Gastroesophageal sphincter (tissue), 4 donors: ENCODE measurements around the gene CUL9. TPM values are rescaled to one million over a fixed set of nuclear protein-coding genes. Genes with fewer than 3 reads are reported as not detected.

Source experiments
- ATAC-seq: fragments of 150-250 bp; one replicate; pipeline ENCODE4 v1.9.1; 2016; ENCODE audit warnings: mild to moderate bottlenecking, moderate library complexity
- H3K27ac ChIP-seq, 4 donors: fragments of 200-600 bp; sonication (generic) in 3 of 4; 1 replicate in 3 of 4; 2 replicates in 1 of 4; pipeline ENCODE4 v1.5.1; 2016 to 2019
- H3K27me3 ChIP-seq: fragments of 200-600 bp; sonication (generic); one replicate; pipeline ENCODE4 v1.5.1; 2019
- H3K36me3 ChIP-seq, 2 donors: fragments of 200-600 bp; sonication (generic); one replicate each; pipeline ENCODE4 v1.5.1; 2019; ENCODE audit warnings: control low read depth in 1 of 2
- H3K4me1 ChIP-seq, 3 donors: fragments of 200-600 bp; sonication (generic); 1 replicate in 2 of 3; 2 replicates in 1 of 3; pipeline ENCODE4 v1.5.1; 2016 to 2019; ENCODE audit warnings: control low read depth in 2 of 3
- H3K4me3 ChIP-seq, 2 donors: fragments of 200-600 bp; sonication (generic); one replicate each; pipeline ENCODE4 v1.5.1; 2019; ENCODE audit warnings: mild to moderate bottlenecking in 1 of 2, moderate library complexity in 1 of 2
- H3K9me3 ChIP-seq, 3 donors: fragments of 200-600 bp; sonication (generic); one replicate each; pipeline ENCODE4 v1.5.1; 2017 to 2019; ENCODE audit warnings: control low read depth in 2 of 3
- EP300 ChIP-seq: sonication (generic); formaldehyde crosslinking; IDR thresholded peaks from one replicate; pipeline ENCODE4 v1.6.1; 2017; ENCODE audit warnings: antibody characterized with exemption, mild to moderate bottlenecking
- POLR2A ChIP-seq, 2 donors: fragments of 450-650 bp; IDR thresholded peaks; one replicate each; pipeline ENCODE4 v1.6.1; 2017; ENCODE audit warnings: antibody characterized with exemption in 2 of 2, mild to moderate bottlenecking in 2 of 2, moderate library complexity in 1 of 2
- POLR2AphosphoS5 ChIP-seq: sonication (generic); formaldehyde crosslinking; IDR thresholded peaks from one replicate; pipeline ENCODE4 v1.6.1; 2017; ENCODE audit warnings: antibody characterized with exemption
- WGBS, 2 donors: methylation state at CpG; one replicate each; pipeline ENCODE4 v1.1.5; 2018; ENCODE audit warnings: low coverage in 1 of 2; 5-methylcytosine and 5-hydroxymethylcytosine counted together
- total RNA-seq, 4 donors: library from RNA; depleted of rRNA; stranded (reverse); fragments of >200 nt; gene quantifications; one replicate each; pipeline ENCODE4 v1.1.0, GENCODE V29; 2016
- TF ChIP-seq, protein P1 (sequence below), 4 experiments: fragments of 200-600 bp in 2 of 4; fragments of 450-650 bp in 2 of 4; sonication (generic) in 1 of 4; IDR thresholded peaks; one replicate each; pipeline ENCODE4 v1.5.1; 2017 to 2019; ENCODE audit warnings: antibody characterized with exemption in 4 of 4, mild to moderate bottlenecking in 2 of 4, moderate library complexity in 2 of 4

CUL9 gene
- total RNA-seq, 4 donors from 2014 or later = 23.2 to 36.6 (median 24.2) TPM

DNA sequence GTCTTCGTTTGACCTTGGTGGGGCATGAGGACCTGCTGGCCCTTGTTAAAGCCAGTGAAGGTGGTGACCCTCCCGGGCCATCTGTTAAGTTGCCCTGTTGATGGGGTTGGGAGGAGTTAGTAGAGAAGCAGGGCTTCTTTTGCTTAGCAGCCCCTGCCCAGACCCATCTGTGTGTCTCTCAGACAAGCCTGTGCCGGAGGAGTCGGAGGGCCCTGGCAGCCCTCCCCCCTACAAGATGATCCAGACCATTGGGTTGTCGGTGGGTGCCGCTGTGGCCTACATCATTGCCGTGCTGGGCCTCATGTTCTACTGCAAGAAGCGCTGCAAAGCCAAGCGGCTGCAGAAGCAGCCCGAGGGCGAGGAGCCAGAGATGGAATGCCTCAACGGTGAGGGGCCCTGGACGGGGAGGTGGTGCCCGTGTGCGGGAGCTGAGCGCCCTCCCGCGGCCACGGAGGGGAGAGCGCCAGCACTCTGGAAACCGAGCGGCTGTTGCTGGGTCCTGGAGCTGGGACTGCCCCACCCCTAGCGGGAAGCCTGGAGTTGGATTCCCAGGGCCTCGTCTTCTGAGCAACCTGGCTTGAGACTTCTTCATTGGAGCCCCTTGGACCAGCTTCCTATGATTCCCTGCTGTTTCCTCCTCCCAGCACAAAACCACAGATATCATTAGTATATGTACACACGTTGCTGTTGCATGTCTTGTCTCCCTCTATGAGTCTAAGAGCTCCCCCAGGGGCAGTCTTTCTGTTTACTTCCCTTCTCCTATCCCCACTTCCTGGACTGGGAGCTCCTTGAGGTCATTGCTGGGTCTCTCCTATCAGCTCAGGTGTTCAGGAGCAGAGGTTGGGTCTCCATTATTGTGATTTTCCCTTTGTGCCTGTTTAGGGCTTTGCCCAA, 38.5 kb upstream of the CUL9 start:
- no peak for TF ChIP-seq EP300
- TF ChIP-seq POLR2A (IDR thresholded peaks at IDR 0.05) = no peak
- peak; percentile 38 for TF ChIP-seq POLR2AphosphoS5
- TF ChIP-seq, protein P1, sequence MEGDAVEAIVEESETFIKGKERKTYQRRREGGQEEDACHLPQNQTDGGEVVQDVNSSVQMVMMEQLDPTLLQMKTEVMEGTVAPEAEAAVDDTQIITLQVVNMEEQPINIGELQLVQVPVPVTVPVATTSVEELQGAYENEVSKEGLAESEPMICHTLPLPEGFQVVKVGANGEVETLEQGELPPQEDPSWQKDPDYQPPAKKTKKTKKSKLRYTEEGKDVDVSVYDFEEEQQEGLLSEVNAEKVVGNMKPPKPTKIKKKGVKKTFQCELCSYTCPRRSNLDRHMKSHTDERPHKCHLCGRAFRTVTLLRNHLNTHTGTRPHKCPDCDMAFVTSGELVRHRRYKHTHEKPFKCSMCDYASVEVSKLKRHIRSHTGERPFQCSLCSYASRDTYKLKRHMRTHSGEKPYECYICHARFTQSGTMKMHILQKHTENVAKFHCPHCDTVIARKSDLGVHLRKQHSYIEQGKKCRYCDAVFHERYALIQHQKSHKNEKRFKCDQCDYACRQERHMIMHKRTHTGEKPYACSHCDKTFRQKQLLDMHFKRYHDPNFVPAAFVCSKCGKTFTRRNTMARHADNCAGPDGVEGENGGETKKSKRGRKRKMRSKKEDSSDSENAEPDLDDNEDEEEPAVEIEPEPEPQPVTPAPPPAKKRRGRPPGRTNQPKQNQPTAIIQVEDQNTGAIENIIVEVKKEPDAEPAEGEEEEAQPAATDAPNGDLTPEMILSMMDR (IDR thresholded peaks at IDR 0.05) = peak in 3 of 4 experiments; percentile 97 to 98 (median 97)
- Histone ChIP-seq H3K4me1 (peaks cover 0 to 16% (median 6%) of the 10 kb centered on the region in 3 donors), H3K9me3 (no peaks in the 10 kb centered on the region), H3K27ac (peak overlapping the region in 3 of 4 donors; percentile 50 to 59 (median 52)), H3K27me3 (no peaks in the 10 kb centered on the region), H3K36me3 (no peaks in the 10 kb centered on the region), H3K4me3 (no peak overlapping the region)
- WGBS, 2 donors = 0 to 11% methylated on average over 1 to 3 of the region's 25 CpGs
- ATAC-seq = peak; percentile 97

DNA sequence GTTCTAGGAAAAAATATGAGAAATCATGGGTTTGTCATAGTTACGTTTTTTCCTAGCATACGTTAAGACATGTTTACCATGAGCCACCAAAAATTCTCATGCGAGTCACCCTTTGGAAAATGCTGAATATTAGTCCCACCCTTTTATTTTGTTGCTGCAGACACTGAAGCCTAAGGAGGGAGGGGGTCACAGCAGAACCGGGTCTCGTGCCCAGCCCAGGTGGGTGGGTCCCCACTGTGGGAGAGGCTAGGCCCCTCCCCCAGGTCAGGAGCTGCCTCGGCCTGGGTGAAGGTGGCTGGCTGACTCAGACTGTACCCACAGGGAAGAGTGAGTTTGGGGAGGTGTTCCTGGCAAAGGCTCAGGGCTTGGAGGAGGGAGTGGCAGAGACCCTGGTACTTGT, 37.1 kb upstream of the CUL9 start:
- peaks cover 0 to 16% (median 6%) of the 10 kb centered on the region in 3 donors for H3K4me1 ChIP-seq
- TF ChIP-seq, protein P1 (IDR thresholded peaks at IDR 0.05) = no peak
- no peak for TF ChIP-seq POLR2AphosphoS5
- no peak for TF ChIP-seq POLR2A (IDR thresholded peaks at IDR 0.05)
- H3K36me3 ChIP-seq = no peaks in the 10 kb centered on the region
- no peak overlapping the region for H3K4me3 ChIP-seq
- no peak overlapping the region for H3K27ac ChIP-seq
- WGBS, 2 donors = 73 to 93% methylated on average over 3 to 5 of the region's 6 CpGs
- no peak for ATAC-seq
- no peaks in the 10 kb centered on the region for H3K9me3 ChIP-seq
- H3K27me3 ChIP-seq = no peaks in the 10 kb centered on the region

DNA sequence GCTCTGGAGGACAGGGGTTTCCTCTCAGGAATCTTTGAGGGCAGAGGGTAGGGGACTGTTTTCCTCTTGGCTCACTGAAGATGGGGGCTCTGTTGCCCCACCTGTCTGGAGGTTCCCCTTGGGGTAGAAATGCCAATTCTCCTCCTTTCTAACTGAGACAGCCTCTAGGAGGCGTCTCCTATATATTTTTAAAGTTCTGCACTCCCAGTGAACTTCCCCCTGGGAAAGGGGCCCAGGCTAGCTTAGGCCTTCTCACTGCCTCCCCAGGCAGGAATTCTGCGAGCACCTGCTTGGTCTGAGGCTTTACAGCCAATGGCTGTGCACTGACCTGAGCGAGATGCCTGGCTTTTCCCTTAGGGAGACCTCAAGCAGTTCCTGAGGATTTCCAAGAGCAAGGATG, 35.7 kb upstream of the CUL9 start:
- Histone ChIP-seq H3K36me3 (no peaks in the 10 kb centered on the region), H3K4me1 (peaks cover 0 to 27% (median 6%) of the 10 kb centered on the region in 3 donors), H3K27ac (no peak overlapping the region), H3K4me3 (no peak overlapping the region), H3K27me3 (no peaks in the 10 kb centered on the region), H3K9me3 (no peaks in the 10 kb centered on the region)
- TF ChIP-seq POLR2AphosphoS5 = no peak
- TF ChIP-seq, protein P1 (IDR thresholded peaks at IDR 0.05) = no peak
- no peak for TF ChIP-seq POLR2A (IDR thresholded peaks at IDR 0.05)
- no peak for ATAC-seq
- WGBS, 2 donors = 82% methylated on average over 1 of the region's 3 CpGs; no CpG with 5 or more reads in 1 of the 2 donors

DNA sequence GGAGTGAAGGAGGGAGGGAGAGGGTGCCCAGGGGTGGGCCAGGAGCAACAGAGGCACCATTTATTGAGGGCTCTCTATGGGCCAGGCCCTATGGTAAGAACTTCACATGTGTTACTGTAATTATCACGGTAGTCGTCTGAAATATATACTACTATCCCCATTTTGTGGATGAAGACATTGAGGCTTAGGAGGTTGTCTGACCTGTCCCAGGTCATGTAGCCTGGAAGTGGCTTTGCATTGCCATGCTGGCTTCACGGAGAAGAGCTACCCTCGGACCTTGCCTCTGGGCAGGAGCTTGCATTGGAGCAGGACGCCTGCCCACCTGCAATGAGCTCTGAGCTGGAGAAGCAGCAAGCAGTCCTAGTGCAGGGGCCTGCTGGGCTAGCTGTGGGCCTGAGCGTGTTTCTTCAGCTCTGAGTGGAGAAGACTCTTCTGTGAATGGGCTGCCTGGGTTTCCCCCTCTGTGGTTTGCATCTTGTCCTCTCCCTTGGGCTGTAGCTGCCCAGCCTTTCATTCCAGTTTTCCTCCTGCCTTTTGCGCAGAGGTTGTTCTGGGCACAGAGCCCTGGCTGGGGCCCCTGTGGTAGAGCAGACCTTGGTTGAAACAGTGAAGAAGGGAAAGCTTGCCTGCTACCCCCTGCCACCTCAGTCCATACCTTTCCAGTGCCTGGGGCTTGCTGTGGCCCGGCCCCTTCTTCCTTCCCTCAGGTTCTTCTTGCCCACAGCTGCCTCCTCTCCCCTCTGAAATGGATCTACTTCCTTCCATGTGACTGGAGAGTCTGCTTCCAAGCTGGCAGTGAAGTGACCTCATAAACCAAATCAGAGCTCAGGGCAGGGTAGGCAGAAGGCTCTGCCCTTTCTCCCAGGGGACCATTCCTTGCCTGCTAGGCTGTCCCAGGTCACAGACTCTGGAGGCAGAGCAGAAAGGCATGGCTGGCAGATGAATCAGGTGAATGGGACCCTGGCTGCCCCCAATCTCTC, 35.0 kb upstream of the CUL9 start:
- Histone ChIP-seq H3K27me3 (no peaks in the 10 kb centered on the region), H3K4me1 (peaks cover 0 to 27% (median 6%) of the 10 kb centered on the region in 3 donors), H3K9me3 (no peaks in the 10 kb centered on the region), H3K27ac (no peak overlapping the region), H3K4me3 (no peak overlapping the region), H3K36me3 (no peaks in the 10 kb centered on the region)
- TF ChIP-seq, protein P1 (IDR thresholded peaks at IDR 0.05) = no peak
- TF ChIP-seq EP300 (no peak), POLR2A (IDR thresholded peaks at IDR 0.05) (no peak), POLR2AphosphoS5 (no peak)
- ATAC-seq = no peak
- 85% methylated on average over 4 of the region's 8 CpGs; no CpG with 5 or more reads in 1 of the 2 donors for WGBS, 2 donors
